Heart left ventricle (tissue), 13 donors: ENCODE measurements around the gene A2ML1.

Source experiments
- POLR2A ChIP-seq, 2 donors: fragments of 450-650 bp; IDR thresholded peaks; one replicate each; pipeline ENCODE4 v1.6.1; 2017; ENCODE audit warnings: antibody characterized with exemption in 2 of 2, mild to moderate bottlenecking in 2 of 2, moderate library complexity in 2 of 2
- TF ChIP-seq, protein P1 (sequence below), 12 donors: fragments of 200-600 bp; sonication (generic) in 4 of 12; IDR thresholded peaks; one replicate each; pipeline versions ENCODE4 v1.5.0 to v1.8.0; 2018 to 2022; ENCODE audit warnings: antibody characterized with exemption in 12 of 12, mild to moderate bottlenecking in 5 of 12
- donor health status: ischemic (EF 13 %, LVEDD 7.1; RV severe dilation, severe dysfunction).
- donor health status: DM: no; HTN: yes; CAD: no.
- donor health status: DM: no; HTN: no; CAD: no.
- donor health status: ischemic (EF 25% LVEDD 6.9; RV normal size, moderate dysfunction).
- donor health status: ischemic (EF 25% LVEDD 5.7; RV mildly dilated, moderate dysfunction).
- donor health status: ischemic (EF 35%, LVEDD 5.7; RV mildly dilated, moderate dysfunction).
- donor health status: nonischemic (EF 11% LVEDD 7.7; RV severe dilation, severe dysfunction).
- donor health status: DM: yes; HTN: yes; CAD: no.
- donor health status: PGD.
- donor health status: ischemic (EF 29% LVEDD 5.4; RV normal size, mild dysfunction).
- donor health status: nonischemic (EF 23%, LVEDD 6.1; RV moderate dilation, normal function).

DNA sequence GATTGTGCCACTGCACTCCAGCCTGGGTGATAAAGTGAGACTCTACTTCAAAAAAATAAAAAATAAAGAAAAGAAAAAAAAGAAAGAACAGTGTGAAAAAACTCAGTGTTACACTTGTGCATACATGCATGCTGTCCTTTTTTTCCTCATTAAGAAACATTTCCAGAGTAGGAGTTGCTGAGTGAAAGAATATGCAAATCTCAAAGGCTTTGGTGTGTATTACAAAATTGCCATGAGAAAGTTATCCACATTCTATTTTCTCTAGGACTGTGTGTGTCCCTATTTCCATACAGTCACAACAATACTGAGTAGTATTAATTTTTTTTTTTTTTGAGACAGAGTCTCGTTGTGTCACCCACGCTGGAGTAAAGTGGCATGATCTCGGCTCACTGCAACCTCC lies 830 bp upstream of the A2ML1 start:
- no peak for TF ChIP-seq POLR2A (IDR thresholded peaks at IDR 0.05)
- TF ChIP-seq, protein P1, sequence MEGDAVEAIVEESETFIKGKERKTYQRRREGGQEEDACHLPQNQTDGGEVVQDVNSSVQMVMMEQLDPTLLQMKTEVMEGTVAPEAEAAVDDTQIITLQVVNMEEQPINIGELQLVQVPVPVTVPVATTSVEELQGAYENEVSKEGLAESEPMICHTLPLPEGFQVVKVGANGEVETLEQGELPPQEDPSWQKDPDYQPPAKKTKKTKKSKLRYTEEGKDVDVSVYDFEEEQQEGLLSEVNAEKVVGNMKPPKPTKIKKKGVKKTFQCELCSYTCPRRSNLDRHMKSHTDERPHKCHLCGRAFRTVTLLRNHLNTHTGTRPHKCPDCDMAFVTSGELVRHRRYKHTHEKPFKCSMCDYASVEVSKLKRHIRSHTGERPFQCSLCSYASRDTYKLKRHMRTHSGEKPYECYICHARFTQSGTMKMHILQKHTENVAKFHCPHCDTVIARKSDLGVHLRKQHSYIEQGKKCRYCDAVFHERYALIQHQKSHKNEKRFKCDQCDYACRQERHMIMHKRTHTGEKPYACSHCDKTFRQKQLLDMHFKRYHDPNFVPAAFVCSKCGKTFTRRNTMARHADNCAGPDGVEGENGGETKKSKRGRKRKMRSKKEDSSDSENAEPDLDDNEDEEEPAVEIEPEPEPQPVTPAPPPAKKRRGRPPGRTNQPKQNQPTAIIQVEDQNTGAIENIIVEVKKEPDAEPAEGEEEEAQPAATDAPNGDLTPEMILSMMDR (IDR thresholded peaks at IDR 0.05), result no peak
